HG02571 (cell line): ENCODE measurements around the gene EBF3.

ENCODE experiments used
- ATAC-seq: cut with Tn5 transposase; IDR thresholded peaks from one replicate; pipeline ENCODE4 v1.9.1; 2021; ENCODE audit warnings: mild to moderate bottlenecking, moderate library complexity; ENCODE audit not compliant: unreplicated experiment

Gene EBF3

DNA sequence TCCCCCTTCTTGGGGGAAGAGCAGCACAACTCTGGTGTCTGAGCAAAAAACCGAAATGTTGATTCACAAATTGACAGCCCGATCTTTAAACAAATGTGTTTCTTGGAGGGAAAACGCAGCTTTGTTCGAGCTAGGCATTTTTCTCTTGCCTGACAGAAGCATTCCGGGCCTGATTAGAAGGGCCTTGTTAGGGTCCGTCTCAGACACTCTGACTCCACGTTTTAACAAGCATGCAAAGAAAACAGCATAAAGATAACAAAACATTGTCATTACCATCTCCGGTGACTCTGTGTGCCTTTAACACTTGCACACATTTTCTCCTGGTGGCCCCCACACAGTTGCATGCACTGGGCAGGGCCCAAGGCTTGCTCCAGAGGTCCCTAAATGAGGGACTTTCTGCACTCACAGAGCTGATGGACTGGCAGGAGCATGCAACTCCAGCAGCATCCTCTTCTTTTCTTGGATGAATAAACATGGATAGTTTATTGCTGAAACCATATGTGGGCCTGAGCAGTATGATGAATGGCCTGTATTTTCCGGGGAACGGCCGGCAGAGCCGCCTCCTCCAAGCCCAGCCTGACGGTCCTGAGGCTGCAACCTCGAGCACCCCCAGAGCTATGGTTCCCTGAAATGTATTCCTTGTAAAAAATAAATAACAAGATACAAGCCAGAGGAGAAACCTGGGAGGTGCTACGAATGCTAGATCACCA lies 50.9 kb downstream of the EBF3 start:
- ATAC-seq = no peak

GRCh38 chr10:129912166-129912917 lies 51.7 kb downstream of the EBF3 start:
- ATAC-seq = no peak

DNA sequence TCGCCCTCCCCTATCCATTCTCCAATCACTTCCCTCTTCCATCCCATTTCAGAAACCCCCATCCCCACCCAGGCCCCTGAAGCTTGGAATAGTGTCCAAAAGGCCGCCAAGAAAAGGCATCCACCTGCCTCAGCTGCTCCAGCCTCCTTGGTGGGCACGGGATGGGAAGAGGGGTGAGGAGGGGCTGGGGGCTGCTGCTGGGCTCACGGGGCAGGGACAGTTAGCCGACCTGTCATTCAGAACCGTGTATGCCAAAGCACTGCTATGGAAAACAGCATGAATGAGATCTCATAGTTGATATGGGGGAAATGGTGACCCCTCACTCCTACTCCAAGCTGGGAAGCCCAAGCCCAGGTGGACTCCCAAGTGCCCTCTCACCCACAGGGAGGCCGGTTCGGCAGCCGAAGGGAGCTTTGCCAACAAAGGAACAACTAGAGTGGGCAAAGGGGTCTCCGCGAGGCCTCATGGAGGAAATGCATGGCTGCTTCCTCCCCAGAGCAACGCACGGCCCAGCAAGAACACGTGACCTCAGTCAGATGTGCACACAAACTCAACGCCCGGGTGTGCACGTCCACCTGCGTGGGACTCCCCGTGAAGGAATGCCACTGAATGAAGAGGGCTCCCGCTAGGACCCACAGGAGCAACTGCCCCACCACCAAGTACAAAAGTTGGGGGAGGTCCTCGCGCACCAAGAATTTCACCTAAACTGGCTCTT lies 52.5 kb downstream of the EBF3 start:
- ATAC-seq = no peak

- no peak for ATAC-seq
Observed at GRCh38 chr10:129910861-129911260, 53.2 kb downstream of the EBF3 start.

GRCh38 chr10:129909531-129910256 lies 54.4 kb downstream of the EBF3 start:
- ATAC-seq = no peak

GRCh38 chr10:129909080-129909479 lies 55.0 kb downstream of the EBF3 start:
- ATAC-seq = no peak

- no peak for ATAC-seq
Observed at GRCh38 chr10:129908406-129908805, 55.7 kb downstream of the EBF3 start.

DNA sequence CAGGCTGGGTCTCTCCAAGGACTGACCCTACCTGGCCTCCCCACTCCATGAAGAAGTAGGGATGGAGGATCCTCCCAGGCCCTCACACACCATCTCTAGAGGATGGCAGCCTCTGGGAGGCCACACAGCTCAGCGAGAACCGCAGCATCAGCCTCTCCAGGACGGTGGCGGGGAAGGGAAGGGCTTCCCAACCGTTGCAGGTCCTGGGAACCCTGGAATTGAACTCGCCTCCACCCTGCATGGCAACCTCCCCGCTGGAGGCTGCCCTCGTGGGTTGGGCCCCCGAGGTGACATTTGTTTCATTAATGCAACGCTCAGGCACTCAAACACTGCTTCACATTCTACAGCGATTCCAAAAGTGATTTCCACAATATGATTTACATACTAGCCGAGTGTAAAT lies 58.5 kb downstream of the EBF3 start:
- no peak for ATAC-seq

GRCh38 chr10:129904323-129904722 lies 59.8 kb downstream of the EBF3 start:
- no peak for ATAC-seq

GRCh38 chr10:129901389-129902006 lies 62.6 kb downstream of the EBF3 start:
- no peak for ATAC-seq

GRCh38 chr10:129900825-129901224 lies 63.2 kb downstream of the EBF3 start:
- ATAC-seq = no peak

DNA sequence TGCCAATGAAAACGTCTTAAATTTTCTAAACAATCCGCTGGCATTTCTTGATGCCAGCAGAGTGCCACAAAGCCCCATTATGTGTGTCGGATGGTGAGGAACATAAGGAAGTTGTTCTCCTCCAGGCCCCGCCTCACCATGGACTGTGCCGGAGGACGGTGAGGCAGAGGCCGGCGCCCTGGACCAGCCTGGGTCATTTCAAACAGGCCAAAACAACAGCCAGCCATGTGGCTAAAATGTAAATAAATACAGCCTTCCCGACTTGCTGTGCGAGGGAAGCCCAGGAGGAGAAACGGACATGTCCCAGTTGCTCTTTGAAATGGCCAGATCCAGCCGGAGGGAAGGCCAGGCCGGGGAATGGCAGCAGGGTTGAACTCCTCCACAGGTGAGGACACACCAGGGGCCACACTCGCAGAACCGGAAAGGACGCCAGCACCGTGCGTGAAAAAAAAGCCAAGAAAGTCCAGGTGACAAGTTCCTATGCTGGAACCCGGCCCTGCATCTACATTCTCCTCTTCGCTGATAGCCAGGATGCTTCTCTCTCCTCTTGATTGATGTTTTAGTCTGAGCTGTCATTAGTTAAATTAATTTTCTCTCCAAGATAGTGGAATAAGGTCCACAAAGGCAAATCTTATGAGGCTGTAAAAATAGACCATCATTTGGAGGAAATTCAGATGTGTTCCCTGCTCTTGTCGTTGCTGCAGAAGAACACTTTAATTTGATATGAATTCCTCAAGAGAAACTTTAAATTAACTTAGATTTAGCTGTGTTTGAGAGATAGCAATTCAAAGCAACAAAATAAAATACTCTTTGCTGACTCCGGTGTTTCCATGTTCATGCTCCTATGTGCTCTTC lies 64.6 kb downstream of the EBF3 start:
- ATAC-seq = no peak

DNA sequence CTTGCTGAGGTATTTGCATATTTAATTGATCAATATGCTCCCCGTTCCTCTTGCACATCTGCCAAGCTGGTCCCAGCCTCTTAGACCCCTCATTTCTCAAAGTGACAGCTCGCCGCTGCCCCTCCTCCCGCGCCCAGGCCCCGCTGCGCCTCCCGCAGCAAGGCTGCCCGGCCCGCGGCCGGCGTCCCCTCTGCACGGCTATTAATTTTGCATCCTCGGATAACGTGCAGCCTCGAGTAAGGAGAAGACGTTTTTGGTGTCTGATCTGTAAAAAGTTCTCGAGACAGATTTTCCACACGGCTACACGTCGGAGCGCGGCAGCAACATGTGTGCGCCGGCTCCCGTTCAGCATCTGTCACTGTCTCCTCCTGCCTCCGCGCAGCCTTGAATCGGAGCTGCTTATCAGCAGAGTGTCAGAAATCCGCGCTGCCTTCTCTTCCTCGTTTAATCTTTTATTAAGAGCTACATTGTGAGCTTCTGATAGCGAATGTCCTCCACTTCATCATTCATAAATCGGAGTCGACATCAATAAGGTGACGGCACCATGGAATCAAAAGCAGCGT lies 65.3 kb downstream of the EBF3 start:
- ATAC-seq = no peak

DNA sequence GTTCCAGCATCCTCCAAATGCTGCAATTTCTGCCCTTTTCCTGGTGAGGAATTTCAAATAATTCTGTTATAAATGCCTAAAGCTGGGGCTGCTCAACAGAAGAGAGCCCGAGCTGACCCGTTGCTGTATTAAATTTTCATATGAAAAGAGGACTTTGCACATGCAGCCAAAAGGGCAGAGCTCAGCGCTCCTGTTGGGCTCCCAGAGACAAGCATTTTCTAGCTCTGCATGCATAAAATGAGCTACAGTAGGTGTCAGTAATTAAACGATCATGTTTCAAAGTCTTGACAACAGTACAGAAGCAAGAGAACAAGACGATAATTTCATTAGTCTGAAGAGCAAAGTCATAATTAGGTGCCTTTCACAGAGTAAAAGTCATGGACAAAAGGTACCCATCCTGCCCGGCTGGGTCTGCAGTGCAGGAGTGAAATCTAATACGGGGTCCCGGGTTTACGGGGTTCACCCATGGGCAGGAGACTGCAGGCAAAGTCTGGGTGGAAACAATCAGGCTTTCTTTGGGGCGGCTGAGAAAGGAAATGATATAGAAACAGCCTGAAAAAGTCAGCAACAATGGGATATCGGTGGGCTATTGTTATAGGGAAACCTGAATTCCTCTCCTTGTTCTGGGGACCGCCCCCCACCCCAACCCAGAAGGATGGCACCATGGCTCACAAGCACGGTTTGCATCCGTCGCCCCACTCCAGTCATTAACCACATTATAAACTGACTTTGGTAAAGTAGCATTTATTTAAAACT lies 66.0 kb downstream of the EBF3 start:
- no peak for ATAC-seq

DNA sequence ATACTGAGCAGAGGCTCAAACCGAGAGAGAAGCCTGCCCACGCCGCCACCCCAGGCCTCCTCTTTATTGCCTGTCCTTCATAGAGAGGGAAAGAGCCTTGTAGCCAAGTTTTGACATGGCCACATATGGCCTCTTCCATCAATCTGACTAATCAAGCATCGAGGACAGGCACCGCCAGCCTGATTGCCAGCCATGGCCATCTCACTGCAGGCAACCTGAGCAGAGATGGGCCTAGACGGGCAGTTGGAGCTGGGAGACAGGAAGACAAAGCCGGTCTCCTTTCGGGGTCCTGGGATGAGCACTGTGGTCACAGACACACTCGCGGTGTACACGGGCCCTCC lies 67.2 kb downstream of the EBF3 start:
- ATAC-seq = no peak

DNA sequence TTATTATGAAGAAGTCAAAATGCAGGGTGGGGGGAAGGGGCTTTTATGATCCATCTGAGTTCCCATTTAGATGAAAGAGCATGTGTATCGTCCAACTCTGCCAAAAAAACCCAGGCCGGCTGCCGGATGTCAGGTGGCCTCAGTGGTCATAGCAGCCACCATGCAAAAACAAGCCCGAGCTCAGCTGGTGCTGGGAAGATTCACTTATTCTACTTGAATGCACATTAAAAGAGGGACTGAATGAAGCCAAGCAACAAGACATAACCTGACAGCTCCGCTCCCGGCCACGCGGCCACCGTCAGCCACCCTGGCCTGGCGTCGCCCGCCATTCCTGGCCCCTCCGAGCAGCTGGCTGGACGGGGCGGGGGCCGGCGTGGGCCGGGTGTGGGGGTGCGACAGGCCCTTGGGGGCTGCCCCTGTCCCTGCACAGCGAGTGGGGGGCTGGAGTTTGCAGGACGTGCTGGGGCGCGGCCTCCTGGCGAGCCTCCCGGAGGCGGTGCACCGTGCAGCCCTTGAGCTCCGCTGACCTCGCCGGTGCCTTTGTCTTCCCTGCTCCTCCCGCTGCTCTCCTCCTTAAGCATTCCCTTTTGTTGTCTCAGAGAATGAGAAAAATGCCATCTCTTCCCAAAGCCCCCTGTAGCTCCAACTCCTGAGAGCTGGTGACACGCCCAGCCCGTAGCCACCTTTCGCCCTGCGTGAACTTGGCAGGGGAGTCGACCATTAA lies 67.8 kb downstream of the EBF3 start:
- ATAC-seq = no peak

DNA sequence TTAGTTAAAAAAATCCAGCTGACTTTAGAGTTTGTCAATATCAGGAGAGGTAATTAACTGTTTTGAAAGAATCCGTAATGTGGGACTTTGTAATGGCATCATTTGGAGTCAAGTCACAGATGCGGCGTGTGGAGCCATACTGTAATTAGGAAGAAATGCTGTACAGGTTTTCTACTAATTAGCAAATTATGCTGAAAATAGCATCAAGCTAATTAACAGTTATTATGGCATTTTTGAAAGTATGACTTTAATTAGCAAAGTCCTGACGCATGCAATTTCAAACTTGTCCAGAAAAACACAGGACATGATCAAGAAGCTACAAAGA lies 68.3 kb downstream of the EBF3 start:
- ATAC-seq = no peak

- no peak for ATAC-seq
Observed at GRCh38 chr10:129894698-129895097, 69.4 kb downstream of the EBF3 start.
